ENCODE results near the gene UVRAG. TPM values are rescaled to one million over a fixed set of nuclear protein-coding genes. Genes with fewer than 3 reads are reported as not detected.

UVRAG gene
- total and polyA plus RNA-seq, 2 of the 4 experiments (the other 2 are of a cell fraction) = 5.6 to 10.9 TPM

DNA sequence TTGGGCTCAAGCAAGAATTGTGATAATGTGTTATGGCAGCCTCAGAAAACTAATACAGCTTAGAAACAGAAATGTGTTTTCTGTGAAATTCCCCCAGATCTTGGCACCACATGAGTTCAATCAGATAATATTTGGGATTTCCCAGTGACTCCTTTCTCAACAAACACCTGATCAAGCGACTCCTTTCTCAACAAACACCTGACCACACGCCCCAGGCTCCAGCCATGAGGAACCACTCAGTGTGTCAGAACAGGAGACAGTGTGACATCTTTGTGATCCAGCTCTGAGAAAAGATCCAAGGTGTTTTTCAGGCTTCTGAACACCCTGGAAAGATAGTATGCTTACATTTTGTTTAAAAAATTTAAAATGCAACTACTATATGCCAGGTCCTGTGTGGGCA lies 1.9 kb upstream of the UVRAG start:
- no peak overlapping the region for H3K56ac ChIP-seq (ENCODE audit: extremely low read depth, insufficient read depth, low read length)
- H3K79me1 ChIP-seq (ENCODE audit: low read depth in 1 of 2, low read length in 2 of 2) = peaks cover 18 to 23% of the 10 kb centered on the region in 2 experiments; a peak in 3 of 4 replicates
- TF ChIP-seq RAD21 (IDR thresholded peaks at IDR 0.05; ENCODE audit: low read length) (no peak), POLR2A (IDR thresholded peaks at IDR 0.05; ENCODE audit: low read depth, low read length) (no peak), MAZ (IDR thresholded peaks at IDR 0.05; ENCODE audit: borderline replicate concordance, low read depth, low read length) (no peak), CHD1 (IDR thresholded peaks at IDR 0.05; ENCODE audit: low read depth, low read length) (no peak), MAFK (IDR thresholded peaks at IDR 0.05; ENCODE audit: low read depth, low read length) (no peak), BHLHE40 (IDR thresholded peaks at IDR 0.05; ENCODE audit: low read depth, low read length) (no peak), NFE2L2 (IDR thresholded peaks at IDR 0.05; ENCODE audit: low read depth, low read length) (no peak), RCOR1 (IDR thresholded peaks at IDR 0.05; ENCODE audit: insufficient replicate concordance, low read length) (no peak), FOS (IDR thresholded peaks at IDR 0.05; ENCODE audit: low read depth, low read length) (no peak), RFX5 (IDR thresholded peaks at IDR 0.05; ENCODE audit: low read depth, low read length) (no peak), SMC3 (IDR thresholded peaks at IDR 0.05; ENCODE audit: low read depth, low read length) (no peak), MXI1 (IDR thresholded peaks at IDR 0.05; ENCODE audit: borderline replicate concordance, low read depth, low read length) (no peak)
- TF ChIP-seq, protein P1, sequence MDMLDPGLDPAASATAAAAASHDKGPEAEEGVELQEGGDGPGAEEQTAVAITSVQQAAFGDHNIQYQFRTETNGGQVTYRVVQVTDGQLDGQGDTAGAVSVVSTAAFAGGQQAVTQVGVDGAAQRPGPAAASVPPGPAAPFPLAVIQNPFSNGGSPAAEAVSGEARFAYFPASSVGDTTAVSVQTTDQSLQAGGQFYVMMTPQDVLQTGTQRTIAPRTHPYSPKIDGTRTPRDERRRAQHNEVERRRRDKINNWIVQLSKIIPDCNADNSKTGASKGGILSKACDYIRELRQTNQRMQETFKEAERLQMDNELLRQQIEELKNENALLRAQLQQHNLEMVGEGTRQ (IDR thresholded peaks at IDR 0.05; ENCODE audit: low read depth, low read length) = no peak
- TF ChIP-seq, protein P2, sequence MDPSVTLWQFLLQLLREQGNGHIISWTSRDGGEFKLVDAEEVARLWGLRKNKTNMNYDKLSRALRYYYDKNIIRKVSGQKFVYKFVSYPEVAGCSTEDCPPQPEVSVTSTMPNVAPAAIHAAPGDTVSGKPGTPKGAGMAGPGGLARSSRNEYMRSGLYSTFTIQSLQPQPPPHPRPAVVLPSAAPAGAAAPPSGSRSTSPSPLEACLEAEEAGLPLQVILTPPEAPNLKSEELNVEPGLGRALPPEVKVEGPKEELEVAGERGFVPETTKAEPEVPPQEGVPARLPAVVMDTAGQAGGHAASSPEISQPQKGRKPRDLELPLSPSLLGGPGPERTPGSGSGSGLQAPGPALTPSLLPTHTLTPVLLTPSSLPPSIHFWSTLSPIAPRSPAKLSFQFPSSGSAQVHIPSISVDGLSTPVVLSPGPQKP (IDR thresholded peaks at IDR 0.05; ENCODE audit: borderline replicate concordance, low read depth, low read length) = no peak
- TF ChIP-seq, protein P3, sequence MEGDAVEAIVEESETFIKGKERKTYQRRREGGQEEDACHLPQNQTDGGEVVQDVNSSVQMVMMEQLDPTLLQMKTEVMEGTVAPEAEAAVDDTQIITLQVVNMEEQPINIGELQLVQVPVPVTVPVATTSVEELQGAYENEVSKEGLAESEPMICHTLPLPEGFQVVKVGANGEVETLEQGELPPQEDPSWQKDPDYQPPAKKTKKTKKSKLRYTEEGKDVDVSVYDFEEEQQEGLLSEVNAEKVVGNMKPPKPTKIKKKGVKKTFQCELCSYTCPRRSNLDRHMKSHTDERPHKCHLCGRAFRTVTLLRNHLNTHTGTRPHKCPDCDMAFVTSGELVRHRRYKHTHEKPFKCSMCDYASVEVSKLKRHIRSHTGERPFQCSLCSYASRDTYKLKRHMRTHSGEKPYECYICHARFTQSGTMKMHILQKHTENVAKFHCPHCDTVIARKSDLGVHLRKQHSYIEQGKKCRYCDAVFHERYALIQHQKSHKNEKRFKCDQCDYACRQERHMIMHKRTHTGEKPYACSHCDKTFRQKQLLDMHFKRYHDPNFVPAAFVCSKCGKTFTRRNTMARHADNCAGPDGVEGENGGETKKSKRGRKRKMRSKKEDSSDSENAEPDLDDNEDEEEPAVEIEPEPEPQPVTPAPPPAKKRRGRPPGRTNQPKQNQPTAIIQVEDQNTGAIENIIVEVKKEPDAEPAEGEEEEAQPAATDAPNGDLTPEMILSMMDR (conservative IDR thresholded peaks at IDR 0.05; ENCODE audit: low read depth, low read length) = no peak
- ChIA-PET CTCF (interaction anchor here (0.9 to 2.3 kb wide), 2 partner anchors 10 to 55 kb away, joined by 3 to 6 read pairs; no protein-coding TSS in a partner anchor), POLR2A (ENCODE audit: unreplicated experiment) (no interaction called here)
- no peak overlapping the region for H2AFZ ChIP-seq (replicated peaks; ENCODE audit: low read length, poor library complexity)
- WGBS, 2 experiments (ENCODE audit: extremely low coverage in 2 of 2, insufficient read length in 1 of 2) = no CpG with 5 or more reads among the region's 2 CpGs
- no peak overlapping the region for H2BK5ac ChIP-seq (ENCODE audit: low read depth, low read length, poor library complexity, severe bottlenecking)
- no peak overlapping the region for H2AK5ac ChIP-seq (ENCODE audit: low read depth, low read length)
- no peak overlapping the region for H3K9ac ChIP-seq (ENCODE audit: low read depth, low read length)
- no peak overlapping the region for H4K8ac ChIP-seq (ENCODE audit: low read depth in 2 of 2, low read length in 2 of 2)
- no peak overlapping the region for H2BK20ac ChIP-seq (ENCODE audit: low read depth, low read length)
- H3K27ac ChIP-seq (ENCODE audit: insufficient read depth, low read length) = no peak overlapping the region
- no peak overlapping the region for H2BK15ac ChIP-seq (ENCODE audit: low read depth, low read length)
- dilution Hi-C loops (cut with HindIII; ENCODE audit: low sequenced_read_pairs, unreplicated experiment) = no loop called here
- H4K91ac ChIP-seq (ENCODE audit: insufficient read depth, low read depth, low read length) = no peak overlapping the region
- no peak overlapping the region for H3K4me3 ChIP-seq (ENCODE audit: insufficient read depth, low read depth, low read length)
- H3K23ac ChIP-seq (ENCODE audit: low read depth, low read length) = no peak overlapping the region
- DNase-seq (no peak), ATAC-seq (ENCODE audit: low read depth) (no peak)
- peaks cover 8% of the 10 kb centered on the region for H3K4me1 ChIP-seq (ENCODE audit: control insufficient read depth, insufficient read depth, low read length)
- H3K27me3 ChIP-seq (ENCODE audit: control insufficient read depth, insufficient read depth, low read length) = peaks cover 7% of the 10 kb centered on the region; the same call in 1 of the 2 replicates
- H3K4me2 ChIP-seq (ENCODE audit: low read depth, low read length) = no peak overlapping the region
- H3K14ac ChIP-seq (replicated peaks; ENCODE audit: low read depth, low read length) = no peak overlapping the region
- no peaks in the 10 kb centered on the region for H3K9me1 ChIP-seq (ENCODE audit: insufficient read depth, low read length)
- H2BK120ac ChIP-seq (ENCODE audit: low read depth, low read length) = no peak overlapping the region
- H3K18ac ChIP-seq (ENCODE audit: low read depth, low read length) = no peak overlapping the region
- H4K20me1 ChIP-seq (ENCODE audit: insufficient read depth, low read length) = peaks cover 8% of the 10 kb centered on the region; the same call in 1 of the 2 replicates
- no peaks in the 10 kb centered on the region for H3K9me3 ChIP-seq (ENCODE audit: control insufficient read depth, insufficient read depth, low read length)
- no peak overlapping the region for H2AK9ac ChIP-seq (replicated peaks; ENCODE audit: low read depth, low read length, poor library complexity)
- H4K5ac ChIP-seq (ENCODE audit: low read depth, low read length) = no peak overlapping the region
- intact Hi-C loops (cut with micrococcal nuclease) = no loop called here
- H3K4ac ChIP-seq (ENCODE audit: low read depth, low read length) = no peak overlapping the region
- in situ Hi-C loops (cut with MboI; ENCODE audit: low sequenced_read_pairs) = no loop called here
- BruUV-seq (replicated peaks) = no TSS peak
- no peaks in the 10 kb centered on the region for H3K36me3 ChIP-seq (ENCODE audit: control insufficient read depth, insufficient read depth, low read length)

All from IMR-90 (cell line).